Activated CD4-positive, CD25-positive, alpha-beta regulatory T cell (primary cell): ENCODE data around the gene CDH4.
"Not testable (repeated sequence)": the region's sequence is repeated elsewhere in the genome, so short reads cannot be mapped to it uniquely, and the experiment has no call there.

ENCODE experiments used
- DNase-seq, 4 experiments: peaks; one replicate each; lab custom pipeline; 2025; lab: John Stamatoyannopoulos, UW

The CDH4 gene

DNA sequence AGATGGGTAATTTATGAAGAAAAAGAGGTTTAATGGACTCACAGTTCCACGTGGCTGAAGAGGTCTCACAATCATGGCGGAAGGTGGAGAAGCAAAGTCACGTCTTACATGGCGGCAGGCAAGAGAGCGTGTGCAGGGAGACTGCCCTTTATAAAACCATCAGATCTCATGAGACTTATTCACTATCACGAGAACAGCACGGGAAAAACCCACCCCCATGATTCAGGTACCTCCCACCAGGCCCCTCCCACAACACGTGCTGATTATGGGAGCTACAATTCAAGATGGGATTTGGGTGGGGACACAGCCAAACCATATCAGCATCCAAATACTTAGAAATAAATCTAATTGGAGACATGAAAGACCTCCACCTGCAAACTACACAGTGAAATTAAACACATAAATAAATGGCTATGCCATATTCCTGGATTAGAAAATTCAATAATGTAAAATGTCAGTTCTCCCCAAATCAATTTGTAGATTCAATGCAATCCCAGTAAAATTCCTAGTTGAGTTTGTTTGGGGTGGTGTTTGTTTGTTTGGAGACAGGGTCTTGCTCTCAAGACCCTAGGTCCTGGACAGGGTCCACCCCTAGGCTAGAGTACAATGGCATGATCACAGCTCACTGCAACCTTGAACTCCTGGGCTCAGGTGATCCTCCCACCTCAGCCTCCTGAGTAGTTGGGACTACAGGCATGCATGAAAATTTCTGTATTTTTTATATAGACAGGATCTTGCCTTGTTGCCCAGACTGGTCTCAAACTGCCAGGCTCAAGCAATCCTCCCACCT lies 712.0 kb downstream of the CDH4 start:
- DNase-seq, result no peak

DNA sequence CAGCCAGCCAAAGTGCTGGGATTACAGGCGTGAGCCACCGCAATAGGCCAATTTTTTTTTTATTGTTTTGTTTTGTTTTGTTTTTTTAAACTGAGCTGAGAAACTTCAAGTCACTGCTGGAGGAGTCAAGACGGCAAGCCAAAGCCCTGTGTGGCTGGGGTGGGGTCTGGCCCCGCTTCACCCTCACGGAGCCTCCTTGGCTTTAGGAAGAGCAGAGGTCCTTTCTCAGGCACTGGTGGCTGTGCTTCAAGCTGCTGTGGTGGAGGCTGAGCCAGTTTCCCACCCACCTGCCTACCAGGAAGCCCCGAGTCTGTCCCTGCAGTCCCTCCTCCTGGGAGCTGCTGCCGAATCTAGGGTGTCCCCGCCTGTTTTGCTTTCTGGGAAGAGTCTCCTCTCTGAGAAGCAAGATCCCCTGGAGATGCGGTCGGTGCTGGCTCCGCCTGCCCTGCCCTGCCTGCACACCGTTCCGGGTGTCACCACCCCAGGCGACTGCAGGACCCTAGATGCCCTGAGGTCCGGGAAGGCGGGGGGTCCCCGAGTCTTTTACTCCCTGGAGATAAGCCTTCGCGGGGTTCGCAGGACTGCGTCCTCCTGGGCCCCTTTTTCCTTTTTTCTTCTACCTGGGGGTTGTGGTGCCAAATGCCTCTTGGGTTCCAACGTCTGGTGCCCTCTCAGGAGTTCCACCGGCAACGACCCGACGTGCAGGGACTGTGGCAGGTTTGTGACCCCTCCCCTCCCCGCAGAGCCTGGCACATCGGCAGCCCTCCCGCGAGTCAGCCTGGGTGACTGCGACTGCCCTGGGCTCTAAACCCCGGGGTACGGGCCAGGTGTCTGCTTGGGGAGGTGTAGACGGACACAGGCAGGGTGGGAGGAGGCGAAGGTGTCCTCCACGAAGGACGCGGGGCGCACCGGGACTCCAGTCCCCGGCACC lies 712.9 kb downstream of the CDH4 start:
- DNase-seq, result no peak

DNA sequence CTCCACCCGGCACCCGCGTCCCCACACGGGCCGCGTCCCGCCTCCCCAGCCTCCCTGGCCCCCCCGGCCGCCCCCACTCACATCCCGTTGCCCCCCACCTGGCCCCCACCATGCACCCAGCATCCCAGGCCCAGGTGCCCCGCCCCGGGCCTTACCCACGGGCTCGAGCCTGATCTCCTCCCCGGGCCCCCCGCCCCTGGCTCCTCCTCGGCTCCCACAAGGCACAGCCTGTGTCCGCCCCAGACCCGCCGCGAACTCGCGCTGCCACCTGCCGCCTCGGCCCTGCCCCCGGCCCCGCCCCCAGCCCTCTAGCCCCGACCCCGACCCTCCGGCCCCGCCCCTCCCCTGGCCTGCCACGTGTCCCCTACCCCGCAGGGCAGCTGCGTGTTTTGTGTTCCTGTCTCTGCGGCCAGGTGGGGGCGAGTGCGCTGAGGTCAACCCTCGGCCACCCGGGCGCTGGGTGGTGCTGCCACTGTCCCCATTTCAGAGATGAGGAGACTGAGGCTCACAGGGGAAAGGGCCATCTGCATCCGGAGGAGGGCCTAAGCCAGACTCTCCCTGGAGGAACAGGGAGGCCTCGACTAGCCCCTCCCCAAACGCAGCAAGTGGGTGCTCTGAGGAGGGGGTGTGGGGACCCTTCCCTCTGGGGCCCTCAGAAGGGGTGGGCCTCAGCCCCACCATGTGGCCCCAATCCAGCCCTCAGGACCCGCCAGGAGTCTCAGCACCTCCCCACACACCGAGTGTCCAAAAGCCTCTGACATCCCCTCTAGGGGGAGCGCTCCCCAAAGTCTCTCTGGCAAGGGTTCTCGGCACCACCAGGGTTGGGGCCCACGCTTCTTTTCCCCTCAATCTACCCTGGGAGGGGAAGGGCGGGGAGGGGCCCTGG lies 713.8 kb downstream of the CDH4 start:
- DNase-seq, result no peak

DNA sequence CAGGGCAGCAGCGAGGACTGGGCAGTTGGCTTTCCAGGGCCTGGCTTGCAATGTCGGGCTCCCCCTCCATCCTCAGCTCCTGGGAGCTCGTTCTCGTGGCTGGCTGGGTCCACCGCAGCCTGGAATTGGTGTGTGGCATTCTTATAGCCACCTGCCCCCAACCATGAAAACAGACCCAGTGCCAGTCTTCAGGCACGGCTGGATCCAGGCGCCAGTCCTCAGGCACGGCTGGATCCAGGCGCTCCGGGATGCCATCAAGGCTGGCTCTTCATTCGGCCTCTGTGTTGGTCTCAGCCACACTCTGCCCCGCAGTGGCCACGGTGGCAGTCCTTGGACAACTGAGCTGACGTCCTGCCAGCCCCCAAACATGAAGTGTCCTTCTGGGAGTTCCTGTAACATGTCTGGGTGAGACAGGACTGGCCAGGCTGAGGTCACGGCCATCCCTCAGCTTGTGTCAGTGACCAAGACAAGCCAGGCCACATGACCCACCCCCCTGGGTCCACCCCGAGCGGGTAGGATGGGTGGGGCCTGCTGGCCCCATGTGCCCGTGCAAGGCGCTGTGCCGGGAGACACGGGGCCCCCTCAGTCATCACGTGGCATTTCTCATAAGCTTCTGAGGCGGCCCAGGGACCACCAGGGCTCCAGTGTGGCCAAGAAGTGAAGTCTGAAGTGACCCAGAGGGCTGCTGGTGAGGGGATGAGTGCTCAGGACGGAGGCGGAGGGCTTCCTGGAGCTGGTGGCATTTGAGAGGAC lies 714.6 kb downstream of the CDH4 start:
- no peak for DNase-seq

DNA sequence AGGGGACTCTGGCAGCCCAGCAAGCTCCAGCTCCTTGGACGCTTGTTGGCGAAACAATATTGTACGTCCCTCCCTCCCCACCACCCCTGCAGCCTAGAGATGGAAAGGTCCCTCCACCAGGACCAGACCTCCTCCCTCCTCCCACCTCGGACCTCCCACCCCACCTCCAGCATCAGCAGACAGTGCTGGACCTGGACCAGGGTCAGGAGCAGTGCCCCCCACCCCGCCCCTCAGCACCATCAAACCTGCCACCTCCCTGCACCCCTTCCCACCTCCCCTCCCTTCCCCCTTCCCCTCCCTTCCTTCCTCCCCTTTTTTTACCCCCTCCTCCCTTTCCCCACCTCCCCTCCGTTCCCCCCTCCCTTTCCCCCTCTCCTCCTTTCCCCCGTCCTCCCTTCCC lies 715.2 kb downstream of the CDH4 start:
- DNase-seq, result no peak

DNA sequence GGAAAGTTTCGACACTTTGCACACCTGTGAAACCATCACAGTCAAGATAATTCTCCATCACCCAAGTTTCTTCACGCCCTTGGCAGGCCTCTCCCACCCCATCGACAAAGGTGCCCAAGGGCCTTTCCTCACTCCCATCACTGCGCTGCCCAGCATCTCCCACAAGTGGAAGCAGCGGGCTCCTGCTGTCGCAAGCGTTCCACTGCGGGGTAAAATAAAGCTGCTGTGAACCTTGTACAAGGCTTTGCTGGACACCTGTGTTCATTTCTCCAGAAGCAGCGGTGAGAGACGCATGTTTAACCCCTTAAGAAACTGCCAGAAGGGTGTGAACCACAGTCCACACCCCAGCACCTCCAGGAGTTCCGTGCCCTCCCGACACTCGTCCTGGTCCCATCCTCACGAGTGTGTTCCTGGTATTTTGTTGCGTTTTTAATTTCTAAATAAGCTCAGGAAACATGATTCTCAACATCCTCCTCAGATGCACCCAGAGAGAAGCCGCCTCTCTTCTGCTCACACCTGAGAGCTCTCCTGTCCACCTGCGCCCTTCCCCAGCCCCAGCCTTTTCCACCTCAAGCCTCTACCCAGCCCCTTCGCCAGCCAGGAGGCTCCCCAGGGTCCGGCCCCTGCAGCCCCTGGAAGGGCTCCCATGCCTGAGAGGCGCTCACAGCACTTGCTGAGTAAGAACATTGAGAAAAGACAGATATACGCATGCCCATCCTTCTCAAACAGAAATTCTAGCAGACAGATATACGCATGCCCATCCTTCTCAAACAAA lies 716.2 kb downstream of the CDH4 start:
- DNase-seq, result no peak

DNA sequence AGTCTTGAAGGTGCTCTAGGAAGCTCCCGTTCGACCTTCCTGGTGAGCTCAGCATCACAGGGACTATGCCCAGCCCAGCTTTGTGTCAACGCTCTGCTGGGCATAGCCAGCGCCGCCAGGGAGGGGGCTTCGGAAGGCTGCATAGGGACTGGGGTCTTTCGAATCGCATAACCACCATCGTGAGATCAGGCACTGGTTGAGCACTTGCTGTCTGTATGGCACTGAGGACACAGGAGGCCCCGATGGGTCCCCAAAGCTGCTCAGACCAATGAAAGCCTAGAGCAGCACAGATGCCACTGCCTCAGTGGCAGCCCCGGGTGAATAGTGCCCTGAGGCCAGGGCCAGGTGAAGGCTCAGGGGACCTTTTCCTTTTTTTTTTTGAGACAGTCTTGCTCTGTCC lies 716.9 kb downstream of the CDH4 start:
- DNase-seq, result no peak

DNA sequence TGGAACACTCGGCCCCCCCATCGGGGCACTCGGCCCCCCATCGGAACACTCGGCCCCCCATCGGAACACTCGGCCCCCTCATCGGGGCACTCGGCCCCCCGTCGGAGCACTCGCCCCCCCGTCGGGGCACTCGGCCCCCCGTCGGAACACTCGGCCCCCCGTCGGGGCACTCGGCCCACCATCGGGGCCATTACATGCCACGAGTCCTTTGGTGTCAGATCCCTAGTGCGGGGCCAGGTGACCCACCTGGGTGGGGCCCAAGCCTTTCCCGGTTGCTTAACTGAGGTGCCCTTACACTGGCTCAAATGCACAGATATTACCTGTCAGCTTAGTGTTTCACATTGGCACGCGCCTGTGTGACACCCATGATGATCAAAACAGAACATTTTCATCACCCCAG lies 717.7 kb downstream of the CDH4 start:
- no peak for DNase-seq

DNA sequence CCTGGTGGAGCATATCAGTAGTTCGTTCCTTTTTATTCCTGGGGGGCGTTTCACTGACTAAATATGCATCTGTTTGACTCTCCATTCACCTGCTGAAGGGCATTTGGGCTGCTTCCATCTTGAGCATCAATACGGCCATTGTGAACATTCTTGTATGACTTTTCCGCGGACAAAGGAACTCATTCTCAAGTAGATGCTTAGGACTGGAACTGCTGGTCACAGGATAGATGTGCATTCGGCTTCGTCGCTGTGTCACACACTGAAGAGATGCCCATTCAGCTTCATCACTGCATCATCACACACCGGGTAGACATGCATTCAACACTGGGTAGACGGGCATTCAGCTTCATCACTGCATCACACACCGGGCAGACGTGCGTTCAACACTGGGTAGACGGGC lies 718.3 kb downstream of the CDH4 start:
- no peak for DNase-seq

DNA sequence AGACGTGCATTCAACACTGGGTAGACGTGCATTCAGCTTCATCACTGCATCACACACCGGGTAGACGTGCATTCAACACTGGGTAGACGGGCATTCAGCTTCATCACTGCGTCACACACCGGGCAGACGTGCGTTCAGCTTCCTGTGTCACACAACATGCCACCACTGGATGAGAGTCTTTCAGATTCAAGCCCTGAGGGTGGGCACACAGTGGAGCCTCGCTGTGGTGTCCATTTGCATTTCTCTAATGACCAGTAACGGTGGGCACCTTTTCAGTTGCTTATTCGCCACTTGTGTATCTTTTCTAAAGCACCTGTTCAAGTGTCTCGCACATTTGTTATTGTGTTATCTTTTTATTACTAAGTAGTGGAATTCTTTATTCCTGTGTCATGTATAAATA lies 719.5 kb downstream of the CDH4 start:
- DNase-seq, result not testable (repeated sequence)

DNA sequence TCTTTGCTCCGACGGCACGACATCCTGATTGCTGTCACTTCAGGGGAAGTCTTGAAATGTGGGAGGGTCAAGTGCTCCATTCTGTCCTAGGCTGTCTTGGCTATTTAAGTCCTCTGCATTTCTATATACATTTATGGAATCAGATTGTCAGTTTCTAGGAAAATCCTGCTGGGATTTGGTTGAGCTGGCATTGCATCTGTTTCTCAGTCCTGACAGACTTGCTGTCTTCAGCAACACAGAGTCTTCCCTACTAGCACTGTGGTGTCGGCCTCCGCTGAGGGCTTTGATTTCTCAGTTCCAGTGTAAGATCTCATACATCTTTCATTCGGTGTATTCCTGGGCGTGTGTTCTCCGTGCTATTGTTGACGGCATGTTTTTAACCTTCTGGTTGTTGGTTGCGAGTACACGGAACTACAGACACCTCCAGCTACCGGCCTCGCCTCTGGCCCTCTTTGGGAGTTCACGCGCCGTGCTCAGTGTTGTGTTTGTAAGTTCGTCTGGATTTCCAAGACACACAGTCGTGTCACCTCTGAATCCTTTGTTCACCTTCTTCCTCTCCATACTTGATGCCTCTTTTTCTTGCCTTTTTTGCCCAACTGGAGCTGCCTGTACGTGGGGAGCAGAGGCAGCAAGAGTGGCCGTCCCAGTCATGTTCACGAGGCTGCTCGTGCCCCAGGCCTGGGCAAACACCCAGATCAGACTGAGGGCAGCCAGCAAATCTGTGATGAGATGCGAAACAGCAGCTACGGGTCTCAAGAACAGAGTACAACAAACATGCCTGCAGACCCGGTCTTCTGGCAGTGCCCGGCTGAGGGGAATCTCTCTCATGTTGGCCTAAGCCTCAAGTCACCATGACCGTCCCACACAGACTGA lies 720.8 kb downstream of the CDH4 start:
- DNase-seq, result no peak

DNA sequence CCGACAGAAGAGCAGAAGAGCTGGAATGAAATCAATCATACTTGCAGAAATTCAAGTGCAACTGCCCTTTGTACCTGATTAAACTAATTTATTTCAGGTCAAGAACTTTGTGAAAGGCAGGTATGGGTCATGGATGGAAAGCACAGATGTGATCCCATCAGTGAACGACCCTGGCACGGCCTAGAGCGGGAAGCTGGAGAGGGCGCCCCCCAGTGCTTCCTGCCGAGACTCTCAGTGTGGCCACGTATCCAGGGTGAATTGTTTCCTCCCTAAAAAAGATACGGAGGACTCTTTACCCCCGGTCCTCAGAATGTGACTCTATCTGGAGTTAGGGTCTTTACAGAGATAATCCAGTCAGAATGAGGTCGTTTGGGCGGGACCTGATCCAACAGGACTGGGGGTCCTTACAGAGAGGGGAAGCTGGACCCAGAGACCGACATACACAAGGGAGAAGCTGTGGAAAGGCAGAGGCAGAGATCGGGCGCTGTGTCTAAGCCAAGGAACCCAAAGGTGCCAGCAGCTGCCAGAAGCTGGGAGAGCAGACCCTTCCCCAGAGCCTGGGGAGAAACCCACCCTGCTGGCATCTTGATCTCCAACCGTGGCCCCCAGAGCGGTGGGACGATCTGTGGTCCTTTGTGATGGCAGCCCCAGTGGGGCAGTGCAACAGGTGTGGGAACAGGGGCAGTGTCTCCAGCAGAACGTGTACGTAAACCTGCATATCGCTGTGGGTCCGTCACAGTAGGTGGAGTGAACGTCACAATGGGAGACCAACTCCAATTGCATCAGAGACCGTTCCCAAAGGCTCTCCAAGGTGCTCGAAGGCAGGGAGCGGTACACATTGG lies 721.7 kb downstream of the CDH4 start:
- DNase-seq, result no peak

DNA sequence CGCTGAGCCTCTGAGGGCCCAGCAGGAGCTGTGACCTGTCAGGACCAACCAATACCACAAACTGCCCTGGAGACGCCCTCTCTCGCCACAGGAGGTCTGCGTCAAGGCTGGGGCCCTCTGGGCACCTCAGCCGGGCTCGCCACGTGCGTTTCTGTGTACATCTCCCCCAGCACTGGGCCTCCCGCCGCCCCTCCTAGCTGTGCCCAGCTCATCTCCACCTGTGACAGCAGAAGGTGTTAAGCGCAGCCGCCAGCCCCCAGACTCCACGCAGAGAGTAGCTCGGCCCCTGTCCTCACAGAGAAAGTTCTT lies 722.2 kb downstream of the CDH4 start:
- no peak for DNase-seq

DNA sequence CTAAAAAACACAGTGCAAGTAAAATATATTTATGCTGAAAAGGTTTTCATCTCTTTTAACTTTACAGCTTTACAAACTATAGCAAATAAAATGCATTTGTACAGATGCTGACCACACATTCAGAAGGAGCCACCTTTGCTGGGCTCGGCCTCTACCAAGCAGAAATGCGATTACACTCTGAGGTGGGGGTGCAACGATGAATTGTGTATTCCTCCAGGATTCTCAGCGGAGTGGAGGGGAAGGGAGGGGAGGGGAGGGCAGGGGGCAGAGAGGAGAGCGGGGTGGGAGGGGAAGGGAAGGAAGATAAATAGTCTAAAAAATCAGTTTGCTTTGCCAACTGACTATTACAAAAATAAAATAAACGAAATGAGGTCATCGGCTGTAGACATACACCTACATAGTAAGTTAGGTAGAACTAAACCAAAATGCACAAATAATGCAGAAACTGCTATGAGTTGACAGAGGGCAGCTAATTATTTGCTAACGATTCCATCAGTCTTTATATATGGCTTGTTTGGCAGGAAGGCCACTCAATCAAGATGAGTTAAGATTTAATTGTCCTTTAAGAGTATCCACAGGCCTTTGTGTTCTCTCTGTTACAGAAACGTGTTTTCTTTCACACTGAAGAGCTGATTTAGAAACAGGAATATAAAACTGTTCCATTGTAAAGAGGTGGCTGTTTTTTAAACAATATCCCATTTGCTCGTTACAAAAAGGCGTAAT lies 723.5 kb downstream of the CDH4 start:
- no peak for DNase-seq

DNA sequence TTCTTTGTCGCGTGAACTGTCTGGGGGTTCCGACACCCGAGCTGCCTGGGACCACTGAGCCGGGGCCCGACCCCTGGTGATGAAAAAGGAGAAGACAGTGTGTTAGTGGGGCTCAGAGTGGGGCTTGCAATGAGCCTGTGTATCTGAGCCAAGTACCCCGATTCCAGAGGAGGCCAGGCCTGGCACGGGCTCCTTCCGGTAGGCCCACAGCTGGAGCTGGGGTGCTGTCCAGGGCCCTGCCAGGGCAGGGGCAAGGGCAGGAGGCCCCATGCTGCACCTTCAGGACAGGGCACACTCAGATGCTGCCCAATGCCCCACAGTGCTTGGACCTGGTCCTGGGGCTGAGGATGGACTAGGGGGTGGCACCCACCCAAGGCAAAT lies 724.2 kb downstream of the CDH4 start:
- no peak for DNase-seq

DNA sequence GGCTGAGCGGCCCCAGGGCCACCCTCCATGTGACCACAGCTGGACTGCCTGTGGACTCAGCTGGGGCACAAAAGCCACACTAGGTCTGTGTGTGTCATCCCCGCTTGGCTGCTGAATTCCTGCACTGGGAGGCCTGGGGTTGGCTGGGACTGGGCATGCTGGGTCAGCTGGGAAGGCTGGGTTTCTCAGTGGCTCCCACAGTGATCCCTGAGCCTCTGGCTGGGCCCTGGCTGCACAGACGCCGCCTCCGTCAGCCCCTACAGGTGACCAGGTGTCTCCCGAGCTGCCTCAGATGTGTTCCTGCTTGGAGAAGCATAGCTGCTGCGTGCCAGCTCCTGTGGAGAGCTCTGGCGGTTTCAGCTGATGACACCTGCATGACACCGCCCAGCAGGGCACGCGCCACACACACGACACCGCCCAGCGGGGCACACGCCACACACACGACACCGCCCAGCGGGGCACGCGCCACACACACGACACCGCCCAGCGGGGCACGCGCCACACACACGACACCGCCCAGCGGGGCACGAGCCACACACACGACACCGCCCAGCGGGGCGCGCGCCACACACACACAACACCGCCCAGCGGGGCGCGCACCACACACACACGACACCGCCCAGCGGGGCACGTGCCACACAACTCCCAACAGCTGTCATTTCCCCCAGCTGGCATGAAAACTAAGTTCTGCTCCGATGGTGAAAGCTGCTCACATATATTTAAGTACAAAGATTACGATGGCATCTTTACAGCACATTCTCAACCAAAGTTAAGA lies 724.8 kb downstream of the CDH4 start:
- DNase-seq, result no peak

DNA sequence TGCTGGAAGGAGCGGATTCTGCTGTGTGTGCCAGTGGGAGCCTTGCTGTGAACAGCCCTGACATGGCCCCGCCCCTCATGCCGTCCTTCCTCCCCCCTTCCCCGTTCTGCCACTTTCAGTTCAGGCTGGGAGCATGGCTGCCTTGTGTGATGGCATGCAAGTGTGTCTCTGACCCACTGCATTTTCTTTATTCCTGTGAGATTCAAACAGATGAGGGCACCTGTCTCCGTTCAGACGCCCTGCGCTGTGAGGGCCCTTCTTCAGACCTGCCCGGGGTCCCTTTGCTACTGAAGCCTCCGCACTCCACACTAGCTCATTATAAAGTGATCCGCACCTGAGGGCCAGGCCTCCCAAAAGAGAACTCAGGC lies 725.3 kb downstream of the CDH4 start:
- DNase-seq, result no peak

DNA sequence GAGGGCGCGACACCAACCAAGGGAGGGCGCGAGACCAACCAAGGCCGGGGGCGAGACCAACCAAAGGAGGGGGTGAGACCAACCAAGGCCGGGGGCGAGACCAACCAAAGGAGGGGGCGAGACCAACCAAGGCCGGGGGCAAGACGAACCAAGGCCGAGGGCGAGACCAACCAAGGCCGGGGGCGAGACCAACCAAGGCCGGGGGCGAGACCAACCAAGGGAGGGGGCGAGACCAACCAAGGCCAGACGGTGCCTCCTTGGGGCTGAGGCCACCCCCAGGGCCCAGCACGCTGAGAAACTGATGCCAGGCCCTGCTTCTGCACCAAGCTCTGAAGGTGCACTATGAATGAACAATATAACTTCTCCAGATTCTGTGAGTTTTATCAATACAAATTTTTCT lies 726.4 kb downstream of the CDH4 start:
- no peak for DNase-seq
